GM08714 (cell line): Measurements from ENCODE around the gene PYGM.

ENCODE experiments used
- H3K4me3 ChIP-seq: fragments of 200-500 bp; sonication (Bioruptor generic); 2 replicates; pipeline ENCODE4 v1.5.1; 2014; ENCODE audit warnings: mild to moderate bottlenecking, low read length, inconsistent platforms
- ZNF274 ChIP-seq: IDR thresholded peaks from 2 replicates; pipeline ENCODE4 v1.6.1; 2012; ENCODE audit warnings: mild to moderate bottlenecking, low read depth, low read length

The PYGM gene

DNA sequence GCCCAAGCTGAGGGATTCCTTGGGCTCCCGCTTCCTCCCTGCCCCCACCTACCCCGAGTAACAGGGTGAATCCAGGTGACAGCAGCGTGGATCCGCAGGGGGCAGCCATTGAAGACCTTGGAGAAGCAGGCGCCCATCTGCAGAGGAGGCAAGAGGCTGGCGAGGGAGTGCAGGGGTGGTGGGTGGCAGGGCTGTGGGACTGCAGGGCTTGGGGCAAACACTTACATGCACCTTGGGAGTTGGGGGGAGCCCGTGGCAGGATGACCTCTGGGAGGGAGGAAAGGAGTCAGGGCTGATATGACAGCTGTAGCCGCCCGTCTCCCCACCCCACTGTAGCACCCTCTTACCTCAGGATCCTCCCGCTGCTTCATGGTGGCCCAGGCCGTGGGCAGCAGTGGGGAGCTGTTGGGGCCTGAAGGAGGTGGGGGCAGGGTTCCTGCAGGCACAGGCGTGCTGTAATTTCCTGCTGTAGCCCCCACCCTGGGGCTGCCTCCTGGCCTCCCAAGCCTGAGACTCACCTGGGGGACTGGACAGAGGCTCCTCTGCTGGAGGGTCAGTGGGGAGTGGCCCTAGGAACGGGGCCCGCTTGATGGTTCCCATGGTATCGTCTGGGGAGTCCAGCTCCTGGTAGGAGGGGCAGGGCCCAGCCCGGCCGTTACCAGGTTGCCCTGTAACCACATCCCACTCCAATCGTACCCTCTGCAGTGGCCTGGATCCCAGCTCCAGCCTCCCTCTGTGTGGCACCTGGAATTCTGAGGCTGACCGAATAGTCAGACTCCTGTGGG is 37.2 kb upstream of the PYGM start:
- no peak overlapping the region for H3K4me3 ChIP-seq
- TF ChIP-seq ZNF274: no peak

DNA sequence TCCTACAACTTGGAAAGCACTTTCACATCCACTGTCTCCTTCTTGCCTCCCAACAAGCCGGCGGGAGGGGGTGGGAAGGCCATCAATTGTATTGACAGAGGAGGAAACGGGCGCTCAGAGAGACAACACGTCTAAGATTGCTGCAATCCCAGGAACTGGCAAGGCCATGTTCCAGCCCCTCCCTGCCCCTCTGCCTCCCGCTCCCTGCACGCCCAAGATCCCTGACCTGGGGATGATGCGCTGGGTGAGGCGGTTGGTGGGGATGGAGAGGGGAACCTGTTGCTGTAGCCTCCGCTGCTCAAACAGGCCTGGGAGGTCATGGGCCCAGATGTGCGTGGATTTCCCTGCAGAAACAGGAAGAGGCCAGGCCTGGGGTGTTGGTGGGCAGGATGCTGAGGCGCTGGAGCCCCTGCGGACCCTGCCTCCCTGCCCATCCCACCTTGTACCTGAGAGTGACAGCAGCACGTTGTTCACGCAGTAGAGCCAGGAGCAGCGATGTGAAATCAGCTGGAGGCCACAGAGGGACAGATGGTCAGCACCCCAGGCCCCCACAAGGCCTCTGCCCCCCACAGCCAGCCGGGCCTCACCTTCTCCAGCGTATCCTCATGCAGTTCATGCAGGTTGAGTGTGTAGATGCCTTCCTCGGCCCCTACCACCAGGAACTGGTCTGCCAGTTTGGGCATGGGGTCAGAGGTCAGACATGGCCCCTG is 36.4 kb upstream of the PYGM start:
- no peak for TF ChIP-seq ZNF274

DNA sequence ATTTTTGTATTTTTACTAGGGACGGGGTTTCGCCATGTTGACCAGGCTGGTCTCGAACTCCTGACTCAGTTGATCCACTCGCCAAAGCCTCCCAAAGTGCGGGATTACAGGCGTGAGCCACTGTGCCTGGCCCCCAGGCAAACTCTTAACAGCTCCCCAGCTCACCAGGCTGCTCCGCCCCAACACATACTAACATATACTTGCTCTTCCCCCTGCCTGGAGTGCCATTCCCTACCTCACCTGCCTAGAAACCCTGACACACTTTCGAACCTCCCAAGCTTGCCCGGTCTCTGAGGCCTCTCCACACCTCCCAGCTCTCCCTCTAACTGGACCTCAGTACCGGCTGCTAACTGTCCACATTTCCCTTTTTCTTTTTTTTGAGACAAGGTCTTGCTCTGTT is 34.8 kb upstream of the PYGM start:
- H3K4me3 ChIP-seq: no peak overlapping the region
- no peak for TF ChIP-seq ZNF274

More for the DNA sequence above, 36.4 kb upstream of the PYGM start:
- H3K4me3 ChIP-seq: no peak overlapping the region

DNA sequence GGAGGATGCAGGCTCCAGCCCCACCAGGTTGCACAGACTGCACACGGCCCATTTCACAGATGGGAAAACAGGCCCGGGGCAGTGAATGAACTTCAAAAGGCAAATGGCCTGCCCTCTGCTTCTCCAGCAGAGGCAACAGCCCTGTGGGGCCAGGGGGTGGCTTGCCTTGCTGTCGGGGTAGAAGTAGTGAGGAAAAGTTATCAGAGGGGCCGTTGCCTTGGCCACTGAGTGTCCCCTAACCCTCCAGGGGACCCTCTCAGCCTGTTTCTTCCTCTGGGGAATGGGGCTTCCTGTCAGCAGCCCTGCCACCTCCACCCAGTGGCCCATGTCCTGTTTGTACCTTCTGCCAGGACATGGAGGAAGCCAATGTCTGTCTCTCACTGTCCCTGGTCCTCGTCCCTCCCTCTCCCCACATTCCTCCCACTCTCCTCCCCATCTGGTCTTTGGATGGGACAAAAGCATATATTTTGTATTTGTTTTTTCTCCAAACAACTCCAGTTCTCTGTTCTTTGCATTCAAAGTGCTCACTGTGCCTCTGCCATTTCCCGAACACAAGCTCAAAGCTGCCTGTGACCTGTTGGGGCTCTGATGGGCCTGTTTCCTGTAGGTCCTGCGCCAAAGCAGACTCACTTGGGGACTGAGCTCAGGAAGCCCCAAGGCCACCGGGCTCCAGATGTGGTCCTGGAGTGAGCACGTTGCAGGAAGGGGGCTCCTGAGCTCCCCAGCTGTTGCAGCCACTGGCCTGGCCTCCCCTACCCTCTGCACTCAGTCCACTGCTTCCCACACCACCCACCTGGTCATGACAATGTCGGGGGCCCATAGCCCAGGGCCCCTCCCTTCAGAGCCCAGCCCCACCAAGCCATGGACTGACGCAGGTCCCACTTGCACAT is 33.7 kb upstream of the PYGM start:
- no peak overlapping the region for H3K4me3 ChIP-seq
- no peak for TF ChIP-seq ZNF274

DNA sequence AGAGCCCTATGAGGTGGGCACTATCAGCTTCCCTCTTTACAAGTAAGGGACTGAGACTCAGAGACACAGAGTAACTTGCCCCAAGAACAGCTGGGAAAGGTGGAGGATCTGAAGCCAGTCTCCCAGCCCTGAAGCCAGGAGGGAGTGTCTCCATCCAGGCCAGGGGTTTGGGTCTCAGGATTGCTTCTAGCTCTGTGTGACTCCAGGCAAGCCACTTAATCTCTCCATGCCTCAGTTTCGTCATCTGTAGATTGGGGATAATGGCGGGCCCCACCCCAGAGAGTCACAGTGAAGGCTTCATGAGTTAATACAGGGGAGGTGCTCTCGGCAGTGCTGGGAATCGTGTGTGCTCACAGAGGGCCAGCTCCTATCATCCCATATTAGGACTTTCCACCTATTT is 32.7 kb upstream of the PYGM start:
- no peak for TF ChIP-seq ZNF274

DNA sequence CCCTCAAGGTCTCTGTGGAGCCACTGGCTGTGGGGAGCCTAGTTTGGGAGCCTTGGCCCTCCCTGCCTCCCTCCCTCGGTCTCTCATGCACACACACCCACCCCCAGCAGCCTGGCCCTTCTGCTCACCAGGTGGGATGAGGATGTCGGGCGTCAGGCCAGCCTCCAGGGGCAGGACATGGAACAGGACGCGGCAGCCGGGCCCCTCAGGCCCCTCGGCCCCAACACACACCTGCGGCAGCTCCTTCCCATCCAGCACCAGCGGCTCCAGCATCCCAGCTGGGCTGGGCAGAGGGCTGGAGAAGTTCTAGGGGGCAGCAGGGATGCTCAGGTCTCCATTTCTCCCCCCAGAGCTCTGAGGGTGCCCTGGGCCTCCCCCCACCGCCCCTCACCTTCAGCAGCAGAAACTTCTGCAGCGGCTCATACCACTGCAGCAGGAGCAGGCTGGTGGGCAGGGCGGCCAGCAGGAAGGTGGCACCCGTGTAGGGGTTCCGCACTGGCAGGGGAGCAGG is 32.1 kb upstream of the PYGM start:
- TF ChIP-seq ZNF274: no peak
- H3K4me3 ChIP-seq: no peak overlapping the region

More for the DNA sequence above, 32.7 kb upstream of the PYGM start:
- no peak overlapping the region for H3K4me3 ChIP-seq

DNA sequence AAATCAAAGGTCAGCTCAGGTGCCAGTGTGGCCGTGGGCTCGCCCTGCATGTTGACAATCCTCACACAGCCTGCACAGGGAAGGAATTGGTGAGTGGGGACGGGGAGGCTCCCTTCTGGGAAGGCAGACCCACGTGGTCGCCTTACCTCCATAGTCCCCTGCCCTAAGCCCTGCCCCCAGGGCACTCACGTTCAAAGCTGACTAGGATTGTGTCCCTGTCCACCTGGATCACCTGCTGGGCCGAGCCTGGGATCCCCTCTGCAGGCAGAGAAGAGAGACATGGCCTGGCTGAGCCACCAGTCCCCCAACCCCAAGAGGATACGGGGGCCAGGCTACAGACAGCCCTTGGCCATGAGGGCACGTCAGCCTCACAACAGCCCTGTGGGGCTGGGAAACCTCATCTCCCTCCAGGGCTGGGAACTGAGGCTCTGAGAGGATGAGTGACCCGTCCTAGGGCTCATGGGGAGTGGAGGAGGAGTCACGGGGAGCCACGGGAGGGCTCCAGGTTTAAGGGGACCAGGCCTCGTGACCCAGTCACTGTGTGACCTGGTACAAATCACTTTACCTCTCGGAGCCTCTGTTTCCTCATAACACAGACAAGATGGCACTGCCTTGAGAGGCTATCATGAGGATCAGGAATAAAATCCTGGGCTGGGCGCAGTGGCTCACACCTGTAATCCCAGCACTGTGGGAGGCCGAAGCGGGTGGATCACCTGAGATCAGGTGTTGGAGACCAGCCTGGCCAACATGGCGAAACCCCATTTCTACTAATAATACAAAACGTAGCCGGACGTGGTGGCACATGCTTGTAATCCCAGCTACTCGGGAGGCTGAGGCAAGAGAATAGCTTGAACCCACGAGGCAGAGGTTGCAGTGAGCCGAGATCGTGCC is 30.7 kb upstream of the PYGM start:
- no peak overlapping the region for H3K4me3 ChIP-seq
- no peak for TF ChIP-seq ZNF274

DNA sequence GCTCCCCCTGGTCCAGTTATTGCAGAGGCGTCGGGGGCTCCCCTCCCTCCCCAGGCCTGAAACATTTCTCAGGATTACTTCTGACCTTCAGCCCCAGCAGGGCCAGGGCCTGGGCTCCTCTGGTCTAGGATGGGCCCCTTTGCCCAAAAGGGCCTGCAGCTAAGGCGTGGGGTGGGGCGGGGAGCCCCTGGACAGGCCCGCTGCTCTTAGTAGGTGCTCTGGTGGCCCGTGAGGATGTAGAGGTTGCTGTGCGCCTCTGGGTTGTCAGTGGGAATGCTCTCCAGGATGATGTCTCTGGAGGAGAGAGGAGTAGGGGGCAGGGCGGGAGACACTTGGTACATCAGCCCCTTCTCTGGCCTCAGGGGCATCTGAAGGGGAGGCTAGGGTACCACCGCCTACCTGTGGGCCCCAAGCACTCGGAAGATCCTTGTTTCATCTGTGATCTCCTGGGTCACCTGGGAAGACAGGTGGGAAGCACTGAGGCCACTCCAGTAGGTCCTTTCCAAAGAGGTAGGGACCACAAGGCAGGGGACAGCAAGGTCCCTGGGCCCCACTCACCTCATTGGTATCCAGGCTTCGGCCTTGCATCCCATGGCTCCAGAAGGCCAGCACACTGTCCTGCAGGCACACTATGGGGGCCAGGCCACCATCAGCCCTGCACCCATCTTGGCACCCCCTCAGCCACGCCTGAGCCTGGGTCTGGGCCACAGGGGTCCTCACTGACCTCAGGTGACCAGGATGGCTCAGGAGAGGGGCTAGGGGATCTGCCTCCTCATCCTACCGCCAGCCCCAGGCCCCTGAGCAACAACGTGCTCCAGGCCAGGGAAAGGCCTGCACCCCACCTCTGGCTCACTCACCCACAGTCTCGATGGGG is 29.8 kb upstream of the PYGM start:
- no peak overlapping the region for H3K4me3 ChIP-seq
- TF ChIP-seq ZNF274: no peak

DNA sequence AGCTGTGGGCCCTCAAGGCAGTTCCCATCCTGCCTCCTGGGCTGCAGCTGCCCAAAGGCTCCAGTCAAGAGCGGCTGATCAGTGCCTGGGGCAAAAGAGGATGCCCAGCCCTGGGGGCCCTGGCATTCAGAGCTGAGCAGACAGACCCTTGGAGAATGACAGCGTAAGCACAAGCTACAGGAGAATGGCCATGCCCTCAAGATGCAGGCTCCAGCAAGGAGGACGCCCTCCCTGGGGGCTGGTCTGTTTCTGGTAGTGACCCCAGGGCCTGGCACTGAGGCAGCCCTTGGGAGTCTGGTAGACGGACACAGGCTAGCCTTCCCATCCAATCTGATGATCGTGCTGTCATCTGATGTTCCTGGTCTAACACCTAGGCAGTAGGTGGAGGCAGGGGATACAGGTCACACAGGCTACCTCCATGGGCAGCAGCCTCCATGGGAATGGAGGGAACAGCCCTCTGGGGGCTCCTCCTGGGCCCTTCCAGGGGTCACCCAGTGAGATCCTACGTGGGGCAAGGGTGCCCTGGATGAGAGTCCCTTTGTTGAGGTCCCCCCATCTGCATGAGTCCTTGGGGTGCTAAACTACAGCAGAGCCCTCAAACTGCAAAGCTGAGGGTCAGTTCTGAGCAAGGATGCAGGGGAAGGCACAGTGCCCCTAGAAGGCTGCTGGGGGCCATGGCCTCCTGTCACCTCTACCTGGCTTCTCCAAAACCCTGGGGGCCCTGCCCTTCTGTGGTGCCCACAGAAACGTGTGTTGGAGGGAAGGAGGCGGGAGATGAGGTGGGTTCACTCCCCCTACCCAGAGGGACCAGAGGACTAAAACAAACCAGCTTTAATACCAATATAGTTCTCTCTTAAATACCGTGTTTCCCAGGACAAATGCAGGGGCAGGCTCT is 28.8 kb upstream of the PYGM start:
- TF ChIP-seq ZNF274: no peak

DNA sequence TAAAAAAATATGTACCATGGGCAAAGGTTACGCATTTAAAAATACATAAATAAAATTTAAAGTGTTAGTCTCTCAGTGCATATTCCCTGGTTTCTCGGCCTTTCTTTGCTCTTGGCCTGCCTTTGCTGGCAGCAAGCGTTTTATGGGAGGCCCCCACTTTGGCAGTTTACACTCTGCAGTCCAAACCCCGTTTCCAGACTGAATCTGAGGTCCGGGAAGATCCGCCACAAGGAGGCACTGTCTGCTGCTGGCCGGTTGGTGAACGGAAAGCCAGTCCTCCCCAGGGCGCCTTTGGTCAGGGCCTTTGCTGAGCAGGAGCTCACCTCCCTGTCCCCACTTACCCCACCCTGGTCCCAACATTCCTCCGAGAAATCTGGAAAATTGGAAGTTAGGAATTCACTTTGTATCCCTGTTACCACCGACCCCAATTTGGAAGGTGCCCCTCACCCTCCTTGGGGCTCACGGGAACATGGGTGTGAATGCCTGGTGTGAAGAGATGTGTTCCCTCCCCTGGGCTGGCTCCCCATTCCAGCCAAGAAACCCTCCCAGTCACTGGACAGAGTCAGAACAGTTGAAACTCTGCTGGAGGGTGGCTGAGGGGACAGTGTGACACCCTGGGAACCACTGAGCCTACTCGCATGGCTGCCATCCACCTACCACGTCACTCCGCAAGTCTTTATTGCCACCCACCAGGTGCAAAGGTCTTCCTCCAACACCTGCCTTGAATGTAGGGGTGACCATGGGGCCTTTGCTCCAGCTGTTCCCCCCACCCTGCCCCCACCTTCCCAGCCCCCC is 27.9 kb upstream of the PYGM start:
- H3K4me3 ChIP-seq: no peak overlapping the region
- TF ChIP-seq ZNF274: no peak

More for the DNA sequence above, 28.8 kb upstream of the PYGM start:
- no peak overlapping the region for H3K4me3 ChIP-seq

DNA sequence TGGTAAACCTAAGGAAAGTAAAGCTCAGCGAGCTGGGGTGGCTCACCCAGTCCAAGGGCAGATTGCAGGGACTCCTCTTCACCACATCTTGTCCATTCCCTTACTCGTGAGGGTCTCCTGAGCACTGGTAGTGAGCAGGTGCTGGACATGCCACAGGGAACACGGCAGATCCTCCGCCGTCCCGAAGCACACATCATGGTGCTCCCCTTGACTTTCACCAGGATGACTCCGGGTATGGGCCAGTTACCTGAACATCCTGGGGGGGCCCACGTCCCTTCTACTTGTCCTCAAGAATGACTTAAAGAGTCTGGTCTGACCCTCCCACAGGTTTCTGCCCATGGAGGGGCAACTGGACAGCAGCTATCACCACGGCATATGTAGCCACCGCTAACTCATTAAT is 26.5 kb upstream of the PYGM start:
- no peak overlapping the region for H3K4me3 ChIP-seq
- TF ChIP-seq ZNF274: no peak
